Measurements from ENCODE around the gene PLPP6.

The PLPP6 gene

DNA sequence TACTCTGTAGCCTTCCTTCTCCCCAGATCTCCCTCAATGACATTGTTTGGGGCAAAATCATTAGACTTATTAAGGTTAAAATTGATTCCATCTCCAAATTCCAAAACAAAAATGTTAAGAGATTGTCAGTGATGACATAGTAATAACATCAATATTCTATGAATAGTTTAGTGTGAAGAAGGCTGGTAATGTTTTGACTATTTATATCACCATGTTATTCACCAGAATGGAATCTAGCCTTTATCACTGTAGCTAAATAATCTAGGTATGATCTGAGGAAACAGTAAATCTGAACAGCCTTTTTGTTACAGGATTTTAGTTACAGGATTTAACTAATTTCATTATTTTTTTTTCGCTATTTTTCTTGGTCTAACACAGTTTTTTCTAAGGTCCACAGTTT lies 929 bp upstream of the PLPP6 start:
- H3K36me3 ChIP-seq (ENCODE audit: control insufficient read depth in 1 of 2, insufficient read depth in 2 of 2, low read length in 2 of 2), result peaks cover 0 to 6% of the 10 kb centered on the region in 2 donors
- no peak overlapping the region for H3K27ac ChIP-seq (ENCODE audit: low read depth, low read length)
- H3K4me3 ChIP-seq (ENCODE audit: low read depth in 1 of 2, low read length in 2 of 2), result no peak overlapping the region
- H3K27me3 ChIP-seq (ENCODE audit: control insufficient read depth in 1 of 2, insufficient read depth in 2 of 2, low read length in 2 of 2), result no peaks in the 10 kb centered on the region
- peaks cover 31 to 36% of the 10 kb centered on the region in 2 donors for H3K4me1 ChIP-seq (ENCODE audit: control insufficient read depth in 1 of 2, insufficient read depth in 2 of 2, low read length in 2 of 2)
- no peaks in the 10 kb centered on the region for H3K9me3 ChIP-seq (ENCODE audit: control insufficient read depth in 1 of 2, low read length in 2 of 2)
- H3K9ac ChIP-seq (ENCODE audit: low read depth in 1 of 2, low read length in 2 of 2), result no peak overlapping the region

DNA sequence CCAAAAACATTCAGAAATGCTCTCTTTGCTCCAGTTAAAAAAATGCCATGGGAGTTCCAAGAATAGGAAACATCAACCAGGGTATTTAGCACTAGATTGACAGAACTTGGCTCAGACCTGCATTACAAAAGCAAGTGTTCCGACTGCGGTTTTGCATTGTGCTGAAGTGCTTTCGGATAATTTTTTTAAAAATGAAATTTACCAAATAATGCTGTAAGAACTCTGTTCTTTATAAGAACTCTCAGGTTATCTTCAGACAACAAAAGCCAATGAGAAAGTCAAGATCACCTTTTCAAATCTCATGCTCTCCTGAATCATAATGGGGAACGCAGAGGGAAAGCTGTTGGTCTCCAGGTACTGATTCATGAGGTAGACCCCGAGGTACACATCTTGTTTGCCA lies 483 bp upstream of the PLPP6 start:
- no peak overlapping the region for H3K27ac ChIP-seq (ENCODE audit: low read depth, low read length)
- peaks cover 0 to 2% of the 10 kb centered on the region in 2 donors for H3K36me3 ChIP-seq (ENCODE audit: control insufficient read depth in 1 of 2, insufficient read depth in 2 of 2, low read length in 2 of 2)
- peak overlapping the region; percentile 72 to 86 for H3K9ac ChIP-seq (ENCODE audit: low read depth in 1 of 2, low read length in 2 of 2)
- no peaks in the 10 kb centered on the region for H3K9me3 ChIP-seq (ENCODE audit: control insufficient read depth in 1 of 2, low read length in 2 of 2)
- H3K27me3 ChIP-seq (ENCODE audit: control insufficient read depth in 1 of 2, insufficient read depth in 2 of 2, low read length in 2 of 2), result no peaks in the 10 kb centered on the region
- H3K4me1 ChIP-seq (ENCODE audit: control insufficient read depth in 1 of 2, insufficient read depth in 2 of 2, low read length in 2 of 2), result peaks cover 34 to 36% of the 10 kb centered on the region in 2 donors
- peak overlapping the region; percentile 85 to 87 for H3K4me3 ChIP-seq (ENCODE audit: low read depth in 1 of 2, low read length in 2 of 2)

DNA sequence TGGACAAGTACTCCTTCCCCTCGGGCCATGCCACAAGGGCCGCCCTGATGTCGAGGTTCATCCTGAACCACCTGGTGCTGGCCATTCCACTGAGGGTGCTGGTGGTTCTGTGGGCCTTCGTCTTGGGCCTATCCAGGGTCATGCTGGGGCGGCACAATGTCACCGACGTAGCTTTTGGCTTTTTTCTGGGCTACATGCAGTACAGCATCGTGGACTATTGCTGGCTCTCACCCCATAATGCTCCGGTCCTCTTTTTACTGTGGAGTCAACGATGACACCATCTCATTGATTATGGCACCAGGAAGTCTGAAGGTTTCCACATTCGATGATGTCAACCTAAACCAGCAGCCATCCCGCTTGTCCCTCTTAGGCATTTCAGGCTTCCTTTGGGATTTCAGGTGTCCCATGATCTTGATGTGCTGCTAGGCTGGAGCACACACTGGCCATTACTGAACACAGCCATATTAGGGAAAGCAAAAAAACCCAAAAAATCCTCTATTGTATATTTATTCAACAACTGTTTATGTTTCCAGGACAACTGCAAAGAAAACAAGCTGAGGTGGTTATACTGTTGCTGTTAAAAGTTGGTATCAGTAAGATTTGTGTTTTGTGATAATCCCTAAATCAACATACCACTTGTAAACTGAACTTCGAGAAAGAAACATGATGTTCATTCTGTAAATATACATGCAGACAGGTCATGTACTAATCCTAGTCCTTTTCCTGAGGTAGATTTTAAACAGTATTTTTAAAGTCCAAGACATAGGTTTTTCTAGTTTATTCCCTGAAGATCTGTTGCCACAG lies 1.1 kb downstream of the PLPP6 start:
- Histone ChIP-seq H3K4me3 (ENCODE audit: low read depth in 1 of 2, low read length in 2 of 2) (peak overlapping the region; percentile 85 to 87), H3K36me3 (ENCODE audit: control insufficient read depth in 1 of 2, insufficient read depth in 2 of 2, low read length in 2 of 2) (no peaks in the 10 kb centered on the region), H3K27me3 (ENCODE audit: control insufficient read depth in 1 of 2, insufficient read depth in 2 of 2, low read length in 2 of 2) (no peaks in the 10 kb centered on the region), H3K9me3 (ENCODE audit: control insufficient read depth in 1 of 2, low read length in 2 of 2) (no peaks in the 10 kb centered on the region), H3K4me1 (ENCODE audit: control insufficient read depth in 1 of 2, insufficient read depth in 2 of 2, low read length in 2 of 2) (peaks cover 38 to 42% of the 10 kb centered on the region in 2 donors), H3K27ac (ENCODE audit: low read depth, low read length) (peak overlapping the region; percentile 84), H3K9ac (ENCODE audit: low read depth in 1 of 2, low read length in 2 of 2) (peak overlapping the region; percentile 72 to 86)

DNA sequence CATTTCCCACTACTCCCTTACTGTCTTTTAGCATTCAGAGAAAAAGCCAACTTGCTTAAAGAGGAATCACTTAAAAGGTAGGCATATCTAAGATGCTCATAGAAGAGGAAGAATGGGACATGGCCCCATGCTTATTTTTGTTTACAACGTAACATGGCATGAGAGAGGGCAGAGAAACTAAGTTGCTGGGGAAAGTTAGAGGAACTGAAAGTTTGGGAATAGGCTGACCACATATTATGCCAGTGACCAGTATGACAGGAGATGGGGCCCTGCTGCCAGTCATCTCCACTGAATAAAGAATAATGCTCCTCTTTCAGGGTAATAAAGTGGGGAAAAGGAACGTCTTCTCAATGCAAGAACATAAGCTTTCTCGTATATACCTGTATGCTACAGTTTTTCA lies 1.9 kb downstream of the PLPP6 start:
- H3K36me3 ChIP-seq (ENCODE audit: control insufficient read depth in 1 of 2, insufficient read depth in 2 of 2, low read length in 2 of 2), result no peaks in the 10 kb centered on the region
- peaks cover 38 to 42% of the 10 kb centered on the region in 2 donors for H3K4me1 ChIP-seq (ENCODE audit: control insufficient read depth in 1 of 2, insufficient read depth in 2 of 2, low read length in 2 of 2)
- H3K9ac ChIP-seq (ENCODE audit: low read depth in 1 of 2, low read length in 2 of 2), result peak overlapping the region; percentile 72 to 86
- H3K9me3 ChIP-seq (ENCODE audit: control insufficient read depth in 1 of 2, low read length in 2 of 2), result no peaks in the 10 kb centered on the region
- no peaks in the 10 kb centered on the region for H3K27me3 ChIP-seq (ENCODE audit: control insufficient read depth in 1 of 2, insufficient read depth in 2 of 2, low read length in 2 of 2)
- no peak overlapping the region for H3K27ac ChIP-seq (ENCODE audit: low read depth, low read length)
- H3K4me3 ChIP-seq (ENCODE audit: low read depth in 1 of 2, low read length in 2 of 2), result peak overlapping the region; percentile 85 to 87

DNA sequence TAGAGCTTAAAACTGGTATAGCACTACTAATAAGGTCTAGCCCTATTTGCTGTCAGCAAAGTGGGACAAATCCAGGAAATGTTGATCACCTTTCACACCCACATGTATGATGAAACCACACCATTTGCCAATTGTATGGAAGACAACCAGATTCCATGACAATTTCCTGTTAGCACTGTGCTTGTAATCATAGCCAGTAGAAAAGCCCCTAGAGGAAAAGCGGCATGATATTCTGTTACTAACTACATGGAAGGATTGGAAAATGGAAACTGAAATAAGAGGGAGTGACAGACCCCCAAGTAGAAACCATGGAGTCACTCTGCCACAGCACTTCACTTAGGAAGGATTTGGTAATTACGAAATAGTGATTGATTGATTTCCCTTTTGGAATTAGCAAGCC lies 3.3 kb downstream of the PLPP6 start:
- Histone ChIP-seq H3K27me3 (ENCODE audit: control insufficient read depth in 1 of 2, insufficient read depth in 2 of 2, low read length in 2 of 2) (no peaks in the 10 kb centered on the region), H3K9me3 (ENCODE audit: control insufficient read depth in 1 of 2, low read length in 2 of 2) (no peaks in the 10 kb centered on the region), H3K4me3 (ENCODE audit: low read depth in 1 of 2, low read length in 2 of 2) (peak overlapping the region; percentile 83 to 85), H3K27ac (ENCODE audit: low read depth, low read length) (peak overlapping the region; percentile 12), H3K4me1 (ENCODE audit: control insufficient read depth in 1 of 2, insufficient read depth in 2 of 2, low read length in 2 of 2) (peaks cover 38 to 42% of the 10 kb centered on the region in 2 donors), H3K36me3 (ENCODE audit: control insufficient read depth in 1 of 2, insufficient read depth in 2 of 2, low read length in 2 of 2) (no peaks in the 10 kb centered on the region), H3K9ac (ENCODE audit: low read depth in 1 of 2, low read length in 2 of 2) (peak overlapping the region in 1 of 2 donors; percentile 72)

DNA sequence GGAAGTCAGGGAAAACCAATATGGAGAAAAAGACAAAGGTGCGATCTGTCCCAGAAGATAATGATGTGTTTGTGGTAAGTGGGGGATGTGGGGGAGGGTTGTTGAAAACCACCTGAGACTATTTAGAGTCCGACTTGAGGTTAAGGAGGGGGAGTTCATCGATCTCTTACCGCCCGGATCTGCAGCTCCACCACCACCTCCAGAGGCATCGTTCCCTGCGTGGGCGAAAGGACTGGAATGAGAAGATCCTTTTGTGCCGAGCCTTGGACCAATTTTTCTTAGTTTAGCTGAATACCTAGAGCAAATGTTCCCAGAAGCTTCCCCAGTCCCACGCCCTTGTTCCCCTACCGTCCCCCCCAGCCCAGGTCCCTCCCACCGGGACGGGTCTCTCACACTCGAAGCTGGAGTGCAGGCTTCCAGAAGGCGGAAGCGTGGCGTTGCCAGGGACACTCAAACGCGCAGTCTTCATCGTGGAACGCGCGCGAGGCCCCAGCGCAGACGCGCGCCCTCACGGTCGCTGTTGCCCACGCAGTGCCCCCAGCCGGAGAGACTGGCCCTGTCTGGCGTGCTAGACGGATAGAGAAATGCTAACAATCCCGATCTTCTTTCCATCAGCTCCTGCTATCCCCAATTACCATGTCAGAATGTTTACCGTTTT lies 4.1 kb downstream of the PLPP6 start, which contains the start of gene SPATA6L:
SPATA6L (minus strand) TSS at position 439 of the 658 bp plus-strand sequence; CDS start at position 209, 230 bp downstream.
- Histone ChIP-seq H3K4me1 (ENCODE audit: control insufficient read depth in 1 of 2, insufficient read depth in 2 of 2, low read length in 2 of 2) (peaks cover 38 to 42% of the 10 kb centered on the region in 2 donors), H3K36me3 (ENCODE audit: control insufficient read depth in 1 of 2, insufficient read depth in 2 of 2, low read length in 2 of 2) (no peaks in the 10 kb centered on the region), H3K4me3 (ENCODE audit: low read depth in 1 of 2, low read length in 2 of 2) (peak within 1 kb of the TSS; percentile 83 to 85), H3K9me3 (ENCODE audit: control insufficient read depth in 1 of 2, low read length in 2 of 2) (no peaks in the 10 kb centered on the region), H3K27ac (ENCODE audit: low read depth, low read length) (peak within 1 kb of the TSS; percentile 65), H3K27me3 (ENCODE audit: control insufficient read depth in 1 of 2, insufficient read depth in 2 of 2, low read length in 2 of 2) (no peaks in the 10 kb centered on the region), H3K9ac (ENCODE audit: low read depth in 1 of 2, low read length in 2 of 2) (peak within 1 kb of the TSS; percentile 72 to 78)

DNA sequence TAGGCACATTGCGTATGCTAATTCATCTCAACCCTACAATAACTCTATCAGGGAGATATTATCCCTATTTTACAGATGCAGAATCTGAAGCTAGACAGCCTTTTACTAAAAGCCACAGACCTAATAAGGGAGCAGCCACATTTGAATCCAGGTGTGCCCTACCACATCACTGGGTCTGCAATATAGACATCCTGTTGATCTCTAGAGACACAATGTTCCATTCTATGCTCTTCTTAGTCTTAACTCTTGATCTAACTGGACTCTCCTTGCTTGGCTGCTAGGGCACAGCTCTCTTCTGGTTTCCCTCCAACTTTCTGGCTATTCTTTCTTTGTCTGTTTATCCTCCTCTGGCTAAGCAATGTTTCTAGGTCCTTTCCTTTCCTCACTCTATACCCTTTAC lies 5.6 kb downstream of the PLPP6 start:
- Histone ChIP-seq H3K4me3 (ENCODE audit: low read depth in 1 of 2, low read length in 2 of 2) (no peak overlapping the region), H3K36me3 (ENCODE audit: control insufficient read depth in 1 of 2, insufficient read depth in 2 of 2, low read length in 2 of 2) (no peaks in the 10 kb centered on the region), H3K27ac (ENCODE audit: low read depth, low read length) (no peak overlapping the region), H3K4me1 (ENCODE audit: control insufficient read depth in 1 of 2, insufficient read depth in 2 of 2, low read length in 2 of 2) (peaks cover 36 to 37% of the 10 kb centered on the region in 2 donors), H3K9me3 (ENCODE audit: control insufficient read depth in 1 of 2, low read length in 2 of 2) (no peaks in the 10 kb centered on the region), H3K27me3 (ENCODE audit: control insufficient read depth in 1 of 2, insufficient read depth in 2 of 2, low read length in 2 of 2) (no peaks in the 10 kb centered on the region), H3K9ac (ENCODE audit: low read depth in 1 of 2, low read length in 2 of 2) (no peak overlapping the region)

DNA sequence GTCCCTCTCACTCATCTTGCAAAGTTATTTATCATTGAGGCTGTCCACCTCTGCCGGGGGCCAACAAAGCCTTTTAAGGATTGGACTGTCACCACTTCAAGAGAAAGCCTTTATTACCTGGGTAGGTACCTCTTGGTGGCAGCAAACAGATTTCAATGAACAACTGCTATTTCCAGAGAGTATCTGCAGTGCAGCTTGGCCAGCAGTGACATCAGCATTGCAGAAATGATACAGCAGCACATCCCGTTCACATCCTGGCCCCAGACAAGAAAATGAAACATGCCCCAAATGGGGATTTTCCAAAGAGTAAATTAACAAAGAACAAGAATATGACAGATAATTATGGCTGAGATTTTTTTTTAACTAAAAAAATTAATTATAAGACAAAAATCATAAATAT lies 6.5 kb downstream of the PLPP6 start:
- Histone ChIP-seq H3K4me3 (ENCODE audit: low read depth in 1 of 2, low read length in 2 of 2) (no peak overlapping the region), H3K9me3 (ENCODE audit: control insufficient read depth in 1 of 2, low read length in 2 of 2) (no peaks in the 10 kb centered on the region), H3K9ac (ENCODE audit: low read depth in 1 of 2, low read length in 2 of 2) (no peak overlapping the region), H3K4me1 (ENCODE audit: control insufficient read depth in 1 of 2, insufficient read depth in 2 of 2, low read length in 2 of 2) (peaks cover 27 to 28% of the 10 kb centered on the region in 2 donors), H3K27me3 (ENCODE audit: control insufficient read depth in 1 of 2, insufficient read depth in 2 of 2, low read length in 2 of 2) (no peaks in the 10 kb centered on the region), H3K27ac (ENCODE audit: low read depth, low read length) (no peak overlapping the region), H3K36me3 (ENCODE audit: control insufficient read depth in 1 of 2, insufficient read depth in 2 of 2, low read length in 2 of 2) (no peaks in the 10 kb centered on the region)

DNA sequence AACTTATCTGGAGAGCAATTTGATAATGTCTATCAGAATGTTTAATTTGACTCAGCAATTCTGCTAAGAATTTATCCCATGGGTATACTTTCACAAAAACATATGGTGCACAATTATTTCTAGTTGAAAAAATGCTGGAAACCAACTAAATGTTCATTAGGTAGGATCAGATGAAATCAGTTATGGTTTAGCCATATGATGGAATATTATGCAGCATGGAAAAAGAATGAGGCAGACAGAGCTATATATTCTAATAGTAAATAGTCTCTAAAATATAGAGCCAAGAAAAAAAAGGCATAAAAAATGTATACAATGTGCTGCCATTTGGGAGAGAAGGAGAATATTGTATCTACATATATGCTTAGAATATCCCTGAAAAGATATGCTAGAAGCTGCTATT lies 7.8 kb downstream of the PLPP6 start:
- H3K9ac ChIP-seq (ENCODE audit: low read depth in 1 of 2, low read length in 2 of 2), result no peak overlapping the region

DNA sequence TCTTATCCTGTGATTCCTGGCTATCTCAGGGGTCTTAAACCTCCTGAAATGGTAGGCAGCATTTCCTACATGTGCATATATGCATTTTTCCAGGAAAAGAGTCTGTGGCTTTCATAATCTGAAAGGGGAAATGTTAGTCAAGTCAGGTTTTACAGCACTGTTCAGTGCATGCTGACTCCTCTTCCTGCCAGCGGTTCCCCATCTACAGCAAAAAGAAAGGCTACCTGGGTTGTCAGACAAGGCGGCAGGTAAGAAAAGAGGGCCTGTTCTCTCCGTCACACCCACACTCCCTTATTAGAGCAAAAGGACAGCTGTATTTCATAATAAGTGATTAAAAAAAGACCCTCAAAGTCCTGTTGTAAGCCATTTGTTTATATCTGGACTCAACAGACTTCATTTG lies 8.5 kb downstream of the PLPP6 start:
- no peaks in the 10 kb centered on the region for H3K27me3 ChIP-seq (ENCODE audit: control insufficient read depth in 1 of 2, insufficient read depth in 2 of 2, low read length in 2 of 2)
- peaks cover 8 to 10% of the 10 kb centered on the region in 2 donors for H3K4me1 ChIP-seq (ENCODE audit: control insufficient read depth in 1 of 2, insufficient read depth in 2 of 2, low read length in 2 of 2)
- no peaks in the 10 kb centered on the region for H3K36me3 ChIP-seq (ENCODE audit: control insufficient read depth in 1 of 2, insufficient read depth in 2 of 2, low read length in 2 of 2)
- H3K9me3 ChIP-seq (ENCODE audit: control insufficient read depth in 1 of 2, low read length in 2 of 2), result no peaks in the 10 kb centered on the region
- H3K27ac ChIP-seq (ENCODE audit: low read depth, low read length), result no peak overlapping the region
- H3K9ac ChIP-seq (ENCODE audit: low read depth in 1 of 2, low read length in 2 of 2), result no peak overlapping the region
- no peak overlapping the region for H3K4me3 ChIP-seq (ENCODE audit: low read depth in 1 of 2, low read length in 2 of 2)

More for the DNA sequence above, 7.8 kb downstream of the PLPP6 start:
- Histone ChIP-seq H3K27me3 (ENCODE audit: control insufficient read depth in 1 of 2, insufficient read depth in 2 of 2, low read length in 2 of 2) (no peaks in the 10 kb centered on the region), H3K9me3 (ENCODE audit: control insufficient read depth in 1 of 2, low read length in 2 of 2) (no peaks in the 10 kb centered on the region), H3K4me1 (ENCODE audit: control insufficient read depth in 1 of 2, insufficient read depth in 2 of 2, low read length in 2 of 2) (peaks cover 15 to 16% of the 10 kb centered on the region in 2 donors), H3K27ac (ENCODE audit: low read depth, low read length) (no peak overlapping the region), H3K4me3 (ENCODE audit: low read depth in 1 of 2, low read length in 2 of 2) (no peak overlapping the region), H3K36me3 (ENCODE audit: control insufficient read depth in 1 of 2, insufficient read depth in 2 of 2, low read length in 2 of 2) (no peaks in the 10 kb centered on the region)
